Spleen (tissue), 11 donors: Measurements from ENCODE around the gene ARHGDIG. TPM values are rescaled to one million over a fixed set of nuclear protein-coding genes. Genes with fewer than 3 reads are reported as not detected.
A peak's percentile ranks its signal among the peaks of the same experiment; 100 is the strongest.

Source experiments
- DNase-seq: peaks from one replicate; pipeline ENCODE4 v3.0.0-alpha.2; 2020
- H3K27ac ChIP-seq, 8 donors: fragments of 200-600 bp; sonication (generic) in 7 of 8; 1 replicate in 4 of 8; 2 replicates in 4 of 8; pipeline versions ENCODE4 v1.5.0 to v1.8.0; 2016 to 2021; ENCODE audit warnings: inconsistent platforms in 4 of 8, mild to moderate bottlenecking in 4 of 8, moderate library complexity in 1 of 8
- H3K27me3 ChIP-seq, 7 donors: fragments of 200-600 bp; sonication (generic) in 6 of 7; replicated peaks in 1 of 7; 1 replicate in 4 of 7; 2 replicates in 3 of 7; pipeline versions ENCODE4 v1.5.0 to v1.8.0; 2016 to 2021; ENCODE audit warnings: inconsistent platforms in 3 of 7, mild to moderate bottlenecking in 1 of 7
- H3K36me3 ChIP-seq, 6 donors: fragments of 200-600 bp; sonication (generic) in 5 of 6; 1 replicate in 4 of 6; 2 replicates in 2 of 6; pipeline versions ENCODE4 v1.5.0 to v1.8.0; 2016 to 2021; ENCODE audit warnings: inconsistent platforms in 2 of 6
- H3K4me1 ChIP-seq, 6 donors: fragments of 200-600 bp; sonication (generic) in 5 of 6; 1 replicate in 3 of 6; 2 replicates in 3 of 6; pipeline versions ENCODE4 v1.5.0 to v1.8.0; 2016 to 2021; ENCODE audit warnings: inconsistent platforms in 3 of 6
- H3K4me3 ChIP-seq, 8 donors: fragments of 200-600 bp; sonication (generic) in 7 of 8; 1 replicate in 4 of 8; 2 replicates in 4 of 8; pipeline versions ENCODE4 v1.5.0 to v1.8.0; 2016 to 2021; ENCODE audit warnings: inconsistent platforms in 4 of 8, mild to moderate bottlenecking in 4 of 8, moderate library complexity in 2 of 8
- H3K9me3 ChIP-seq, 8 donors: fragments of 200-600 bp; sonication (generic) in 7 of 8; 1 replicate in 4 of 8; 2 replicates in 4 of 8; pipeline versions ENCODE4 v1.5.0 to v1.8.0; 2016 to 2021; ENCODE audit warnings: inconsistent platforms in 4 of 8
- CTCF ChIP-seq, 11 experiments: fragments of 200-600 bp in 7 of 11; fragments of 450-650 bp in 4 of 11; sonication (generic) in 4 of 11; IDR thresholded peaks in 8 of 11; conservative IDR thresholded peaks in 3 of 11; 1 replicate in 7 of 11; 2 replicates in 4 of 11; pipeline versions ENCODE4 v1.4.0 to v1.8.0; 2016 to 2021; ENCODE audit warnings: antibody characterized with exemption in 11 of 11, inconsistent platforms in 4 of 11, mild to moderate bottlenecking in 1 of 11
- POLR2A ChIP-seq, 3 donors: fragments of 450-650 bp; IDR thresholded peaks; one replicate each; pipeline ENCODE4 v1.5.1; 2017; ENCODE audit warnings: antibody characterized with exemption in 3 of 3, mild to moderate bottlenecking in 1 of 3
- POLR2AphosphoS5 ChIP-seq, 3 donors: sonication (generic); formaldehyde crosslinking; IDR thresholded peaks; one replicate each; pipeline ENCODE4 v1.5.1; 2017; ENCODE audit warnings: antibody characterized with exemption in 3 of 3
- WGBS, 5 donors: extraction: QIAGEN DNeasy Blood & Tissue Kit in 3 of 5; methylation state at CpG; one replicate each; pipeline versions ENCODE4 v1.1.5 to v1.1.7; 2013 to 2018; 5-methylcytosine and 5-hydroxymethylcytosine counted together
- intact Hi-C: fragments of 100-400 bp; cut with DNase I; formaldehyde crosslinking; loops from one replicate; pipeline ENCODE4 v1.15.0; 2023; ENCODE audit warnings: low total_unique reads
- polyA plus RNA-seq, 3 donors: library from polyadenylated mRNA; stranded (reverse); fragments of 200-250 nt; gene quantifications; one replicate each; pipeline ENCODE4 v1.2.1, GENCODE V29; 2013
- total RNA-seq, 7 donors: library from RNA; depleted of rRNA in 3 of 7; stranded (reverse); fragments of >200 nt in 3 of 7; fragmentation: NEBNext Ultra II Directional in 4 of 7; extraction: Animal tissue kit (Norgen Biotek cat#: 25700) in 4 of 7; gene quantifications; one replicate each; pipeline versions ENCODE4 v1.1.0 to v1.2.1, GENCODE V29; 2016 to 2021
- donor health status: healthy with polysubstance abuse.
- donor health status: DM: no; HTN: no; CAD: no; lungs with moderate emphysema.
- donor health status: DM: no; HTN: no; CAD: no.
- donor health status: Bipolar disorder and iron deficiency.
- donor health status: healthy.
- donor health status: DM: no; HTN: no; CAD: no.
- donor health status: DM: yes; HTN: yes; CAD: no.

ARHGDIG gene
- total and polyA plus RNA-seq, 10 donors = 0.23 to 0.99 (median 0.26) TPM; not detected in 7

DNA sequence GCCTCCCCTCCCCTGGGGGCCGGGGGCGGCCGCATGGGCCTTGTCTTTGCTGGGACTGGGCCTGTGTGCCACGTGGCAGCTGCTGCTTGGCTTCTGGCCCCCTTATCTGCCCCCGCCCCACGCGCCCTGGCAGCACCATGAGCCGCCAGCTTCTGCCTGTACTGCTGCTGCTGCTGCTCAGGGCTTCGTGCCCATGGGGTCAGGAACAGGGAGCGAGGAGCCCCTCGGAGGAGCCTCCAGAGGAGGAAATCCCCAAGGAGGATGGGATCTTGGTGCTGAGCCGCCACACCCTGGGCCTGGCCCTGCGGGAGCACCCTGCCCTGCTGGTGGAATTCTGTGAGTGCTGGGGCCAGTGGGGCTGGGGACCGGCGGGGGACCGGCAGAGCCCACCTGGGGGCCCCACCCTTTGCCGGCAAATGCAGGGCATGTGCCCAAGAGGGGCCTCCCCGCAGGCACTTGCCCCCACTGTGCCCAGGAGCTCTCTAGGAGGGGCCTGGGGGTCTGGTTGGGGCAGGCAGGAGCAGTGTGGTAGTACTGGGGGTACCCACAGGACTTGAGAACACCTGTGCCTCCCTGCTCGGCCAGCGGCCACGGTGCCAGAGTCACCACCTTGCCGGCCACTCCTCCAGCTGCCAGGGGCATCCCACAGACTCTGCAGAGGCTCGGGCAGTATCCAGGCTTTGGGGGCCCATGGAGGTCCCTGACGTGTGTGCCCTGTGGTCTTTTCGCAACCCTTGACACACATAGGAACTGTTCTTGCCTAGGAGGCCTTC, 2.8 kb downstream of the ARHGDIG start, which contains the start of gene PDIA2:
Gene PDIA2 (plus strand): TSS at position 132 of the 773 bp plus-strand sequence. CDS start 6 bp downstream, at position 138.
- Histone ChIP-seq H3K4me1 (peaks cover 0 to 25% (median 14%) of the 10 kb centered on the region in 6 donors), H3K27ac (no peak within 1 kb of the TSS), H3K4me3 (no peak within 1 kb of the TSS), H3K27me3 (peaks cover 4 to 52% (median 31%) of the 10 kb centered on the region in 7 donors), H3K9me3 (peaks cover 0 to 8% (median 0%) of the 10 kb centered on the region in 8 donors), H3K36me3 (peaks cover 0 to 26% (median 17%) of the 10 kb centered on the region in 6 donors)
- no peak for DNase-seq
- 68 to 85% (median 78%) methylated on average over 13 to 25 of the region's 25 CpGs for WGBS, 5 donors
- no peak for TF ChIP-seq CTCF (IDR thresholded peaks at IDR 0.05 in 8 of 11, conservative IDR thresholded peaks at IDR 0.05 in 3 of 11)
- no peak for TF ChIP-seq POLR2A (IDR thresholded peaks at IDR 0.05)
- TF ChIP-seq POLR2AphosphoS5 (IDR thresholded peaks at IDR 0.05) = no peak
- intact Hi-C loops = no loop called here

GRCh38 chr16:284204-285120, 4.1 kb downstream of the ARHGDIG start:
- no peak for DNase-seq
- 91 to 94% (median 93%) methylated on average over 24 to 52 of the region's 52 CpGs for WGBS, 5 donors
- intact Hi-C loops = no loop called here

DNA sequence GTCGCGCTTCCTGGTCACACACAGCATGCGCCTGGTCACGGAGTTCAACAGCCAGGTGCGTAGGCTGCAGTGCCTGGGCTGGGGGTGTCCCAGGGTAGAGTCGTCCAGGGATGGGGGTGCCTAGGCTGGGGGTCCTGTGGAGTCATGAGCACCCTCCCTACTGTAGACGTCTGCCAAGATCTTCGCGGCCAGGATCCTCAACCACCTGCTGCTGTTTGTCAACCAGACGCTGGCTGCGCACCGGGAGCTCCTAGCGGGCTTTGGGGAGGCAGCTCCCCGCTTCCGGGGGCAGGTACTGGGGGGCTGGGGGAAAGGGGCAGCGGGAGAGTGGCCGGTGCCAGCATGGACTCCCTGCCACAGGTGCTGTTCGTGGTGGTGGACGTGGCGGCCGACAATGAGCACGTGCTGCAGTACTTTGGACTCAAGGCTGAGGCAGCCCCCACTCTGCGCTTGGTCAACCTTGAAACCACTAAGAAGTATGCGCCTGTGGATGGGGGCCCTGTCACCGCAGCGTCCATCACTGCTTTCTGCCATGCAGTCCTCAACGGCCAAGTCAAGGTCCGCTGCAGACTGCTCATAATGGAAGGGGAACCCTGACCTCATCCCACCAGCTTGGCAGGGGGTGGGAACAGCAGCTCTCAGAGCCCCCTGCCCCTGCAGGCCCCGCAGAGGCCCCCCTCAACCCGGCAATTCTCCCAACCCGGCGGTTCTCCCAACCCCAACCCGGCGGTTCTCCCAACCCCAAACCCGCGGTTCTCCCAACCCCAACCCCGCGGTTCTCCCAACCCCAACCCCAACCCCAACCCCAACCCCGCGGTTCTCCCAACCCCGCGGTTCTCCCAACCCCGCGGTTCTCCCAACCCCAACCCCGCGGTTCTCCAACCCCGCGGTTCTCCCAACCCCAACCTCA, 5.0 kb downstream of the ARHGDIG start:
- H3K4me3 ChIP-seq = no peak overlapping the region
- H3K36me3 ChIP-seq = peaks cover 0 to 48% (median 39%) of the 10 kb centered on the region in 6 donors
- TF ChIP-seq POLR2A (IDR thresholded peaks at IDR 0.05) (no peak), CTCF (IDR thresholded peaks at IDR 0.05 in 8 of 11, conservative IDR thresholded peaks at IDR 0.05 in 3 of 11) (no peak), POLR2AphosphoS5 (IDR thresholded peaks at IDR 0.05) (no peak)
- DNase-seq = no peak
- H3K27ac ChIP-seq = no peak overlapping the region
- intact Hi-C loops = no loop called here
- 87 to 97% (median 89%) methylated on average over 31 to 48 of the region's 48 CpGs for WGBS, 5 donors
- peaks cover 4 to 31% (median 20%) of the 10 kb centered on the region in 7 donors for H3K27me3 ChIP-seq
- H3K4me1 ChIP-seq = peaks cover 0 to 14% (median 8%) of the 10 kb centered on the region in 6 donors
- H3K9me3 ChIP-seq = peaks cover 0 to 8% (median 0%) of the 10 kb centered on the region in 8 donors

More at GRCh38 chr16:284204-285120, 4.1 kb downstream of the ARHGDIG start:
- Histone ChIP-seq H3K27me3 (peaks cover 4 to 39% (median 28%) of the 10 kb centered on the region in 7 donors), H3K27ac (no peak overlapping the region), H3K9me3 (peaks cover 0 to 8% (median 0%) of the 10 kb centered on the region in 8 donors), H3K4me1 (peaks cover 0 to 19% (median 13%) of the 10 kb centered on the region in 6 donors), H3K4me3 (no peak overlapping the region), H3K36me3 (peaks cover 0 to 39% (median 29%) of the 10 kb centered on the region in 6 donors)
- TF ChIP-seq CTCF (IDR thresholded peaks at IDR 0.05 in 8 of 11, conservative IDR thresholded peaks at IDR 0.05 in 3 of 11) = no peak
- peak in 1 of 3 donors; percentile 40 for TF ChIP-seq POLR2AphosphoS5 (IDR thresholded peaks at IDR 0.05)
